Spinal cord (tissue), 10 donors: ENCODE results near the gene UBE2Z. TPM values are rescaled to one million over a fixed set of nuclear protein-coding genes. Genes with fewer than 3 reads are reported as not detected.
"Not testable (repeated sequence)": the region's sequence is repeated elsewhere in the genome, so short reads cannot be mapped to it uniquely, and the experiment has no call there.

Source experiments
- DNase-seq, 6 donors: peaks; one replicate each; pipeline versions ENCODE4 v3.0.0 to v3.0.0-alpha.2; 2013 to 2015; ENCODE audit warnings: low spot score in 6 of 6, low read depth in 4 of 6
- H3K27ac ChIP-seq: one replicate; pipeline ENCODE4 v1.5.1; 2013; ENCODE audit warnings: low read depth, low read length, control low read depth
- H3K27me3 ChIP-seq: one replicate; pipeline ENCODE4 v1.6.1; 2013; ENCODE audit warnings: low read length; ENCODE audit not compliant: control insufficient read depth, insufficient read depth
- H3K36me3 ChIP-seq: one replicate; pipeline ENCODE4 v1.6.1; 2013; ENCODE audit warnings: low read length; ENCODE audit not compliant: control insufficient read depth, insufficient read depth
- H3K4me1 ChIP-seq: one replicate; pipeline ENCODE4 v1.6.1; 2013; ENCODE audit warnings: low read length; ENCODE audit not compliant: control insufficient read depth, insufficient read depth
- H3K4me3 ChIP-seq: one replicate; pipeline ENCODE4 v1.5.1; 2013; ENCODE audit warnings: low read depth, low read length, control low read depth
- H3K9me3 ChIP-seq: one replicate; pipeline ENCODE4 v1.6.1; 2013; ENCODE audit warnings: low read length; ENCODE audit not compliant: control insufficient read depth, insufficient read depth
- WGBS: methylation state at CpG from one replicate; pipeline ENCODE4 v1.1.5; 2013; ENCODE audit warnings: missing lambda C conversion rate; ENCODE audit not compliant: insufficient coverage; 5-methylcytosine and 5-hydroxymethylcytosine counted together
- long read RNA-seq, 4 donors: transcript quantifications; one replicate each; lab custom pipeline, GENCODE V29; 2026
- polyA plus RNA-seq, 2 donors: library from polyadenylated mRNA; unstranded; fragments of 120-200 nt; gene quantifications; one replicate each; pipeline ENCODE4 v1.2.1, GENCODE V29; 2013; ENCODE audit not compliant: insufficient read length in 2 of 2
- total RNA-seq, 2 donors: library from RNA; depleted of rRNA in 1 of 2; stranded (reverse); fragments of 120-200 nt in 1 of 2; fragments of >200 nt in 1 of 2; gene quantifications; one replicate each; pipeline versions ENCODE4 v1.2.3 to v1.2.4, GENCODE V29; 2013 to 2014
- donor health status: healthy.

The UBE2Z gene
- total RNA-seq (10 to 100 TPM; 54.1 to 65.6 TPM), polyA plus RNA-seq (10 to 100 TPM; 80.4 to 89.3 TPM)
- long read RNA-seq, donor 1, full-length matches to known transcripts = 34 of 34 reads
- long read RNA-seq, donor 1, partial matches to known transcripts = 0 of 34 reads
- long read RNA-seq, donor 1, other reads (novel, unspliced or antisense) = 0 of 34 reads
- long read RNA-seq, donor 2, full-length matches to known transcripts = 8 of 8 reads
- long read RNA-seq, donor 2, partial matches to known transcripts = 0 of 8 reads
- long read RNA-seq, donor 2, other reads (novel, unspliced or antisense) = 0 of 8 reads
- long read RNA-seq, donor 3, full-length matches to known transcripts = 17 of 17 reads
- long read RNA-seq, donor 3, partial matches to known transcripts = 0 of 17 reads
- long read RNA-seq, donor 3, other reads (novel, unspliced or antisense) = 0 of 17 reads
- long read RNA-seq, donor 4, full-length matches to known transcripts = 34 of 209 reads
- long read RNA-seq, donor 4, partial matches to known transcripts = 67 of 209 reads
- long read RNA-seq, donor 4, other reads (novel, unspliced or antisense) = 108 of 209 reads

DNA sequence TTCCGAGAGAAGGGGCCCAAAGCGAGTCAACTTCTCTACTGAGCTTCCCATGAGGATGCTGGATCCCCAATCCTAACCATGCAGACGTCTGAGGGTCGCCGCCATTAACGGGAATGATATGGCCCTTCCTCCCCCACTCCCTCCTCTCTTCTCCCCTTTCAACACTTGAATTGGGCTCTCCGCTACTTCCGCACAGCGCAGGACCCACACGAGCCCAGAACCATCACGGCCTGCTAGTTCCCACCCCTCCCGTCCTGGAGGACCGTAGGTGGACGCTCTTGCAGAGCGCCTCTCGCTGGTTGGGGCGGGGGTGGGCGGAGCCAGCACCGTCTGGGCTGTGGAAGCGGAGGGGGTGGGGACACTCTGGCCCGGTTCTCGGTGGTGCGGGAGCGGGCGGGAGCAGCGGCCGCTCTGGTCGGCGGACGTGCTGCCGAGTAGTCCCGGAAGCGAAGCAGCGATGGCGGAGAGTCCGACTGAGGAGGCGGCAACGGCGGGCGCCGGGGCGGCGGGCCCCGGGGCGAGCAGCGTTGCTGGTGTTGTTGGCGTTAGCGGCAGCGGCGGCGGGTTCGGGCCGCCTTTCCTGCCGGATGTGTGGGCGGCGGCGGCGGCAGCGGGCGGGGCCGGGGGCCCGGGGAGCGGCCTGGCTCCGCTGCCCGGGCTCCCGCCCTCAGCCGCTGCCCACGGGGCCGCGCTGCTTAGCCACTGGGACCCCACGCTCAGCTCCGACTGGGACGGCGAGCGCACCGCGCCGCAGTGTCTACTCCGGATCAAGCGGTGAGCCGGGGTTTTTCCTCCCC, at the start of gene UBE2Z:
Gene UBE2Z (plus strand): TSS at position 361 of the 797 bp plus-strand sequence. CDS start 97 bp downstream, at position 458.
- Histone ChIP-seq H3K9me3 (no peaks in the 10 kb centered on the region), H3K4me1 (peaks cover 12% of the 10 kb centered on the region), H3K27ac (peak within 1 kb of the TSS; percentile 88), H3K27me3 (no peaks in the 10 kb centered on the region), H3K4me3 (peak within 1 kb of the TSS; percentile 56), H3K36me3 (peaks cover 3% of the 10 kb centered on the region)
- 0% methylated on average over 81 of the region's 81 CpGs for WGBS
- DNase-seq = peak; percentile 83 to 99 (median 91)

DNA sequence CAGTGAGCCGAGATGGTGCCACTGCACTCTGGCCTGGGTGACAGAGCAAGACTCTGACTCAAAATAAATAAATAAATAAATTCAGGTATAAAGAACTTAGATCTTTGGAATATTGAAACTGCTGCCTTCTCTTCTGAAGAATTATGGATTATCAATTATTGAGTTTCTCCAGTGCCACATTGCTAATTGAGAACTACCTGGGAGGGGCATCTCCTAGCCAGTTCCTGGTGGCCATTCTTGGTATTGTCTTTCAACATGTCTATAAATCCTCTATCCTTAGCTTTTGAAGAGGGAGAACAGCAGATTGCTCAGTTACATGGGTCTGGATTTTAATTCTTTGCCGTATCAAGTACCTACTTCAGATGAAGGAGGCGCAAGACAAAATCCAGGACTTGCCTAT, 48.2 kb upstream of the UBE2Z start:
- WGBS = no CpG with 5 or more reads among the region's 3 CpGs
- Histone ChIP-seq H3K4me1 (no peaks in the 10 kb centered on the region), H3K9me3 (no peaks in the 10 kb centered on the region), H3K27ac (no peak overlapping the region), H3K36me3 (peaks cover 30% of the 10 kb centered on the region), H3K27me3 (no peaks in the 10 kb centered on the region), H3K4me3 (no peak overlapping the region)
- DNase-seq = no peak

DNA sequence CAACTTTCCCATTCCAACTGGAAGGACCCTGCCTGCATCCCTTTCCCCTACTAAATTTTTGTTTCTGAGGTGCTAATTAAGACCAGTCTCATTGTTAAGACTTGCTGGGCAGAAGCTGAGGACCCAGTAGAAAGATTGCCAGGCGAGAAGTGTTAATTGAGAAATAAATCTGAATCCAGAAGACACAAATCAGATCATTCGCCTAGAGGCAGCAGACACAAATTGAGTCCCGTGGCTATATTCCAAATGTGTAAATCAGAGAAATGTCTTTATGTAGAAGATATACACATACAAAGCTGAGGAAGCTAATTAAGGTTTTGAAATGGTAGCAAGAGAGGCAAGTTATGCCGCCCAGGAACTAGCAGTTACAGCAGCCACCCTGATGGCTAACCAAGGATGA, 47.8 kb upstream of the UBE2Z start:
- H3K27me3 ChIP-seq = no peaks in the 10 kb centered on the region
- no peaks in the 10 kb centered on the region for H3K4me1 ChIP-seq
- no peak overlapping the region for H3K4me3 ChIP-seq
- no peak overlapping the region for H3K27ac ChIP-seq
- 100% methylated on average over 1 of the region's 4 CpGs for WGBS
- peaks cover 27% of the 10 kb centered on the region for H3K36me3 ChIP-seq
- peak in 2 of 6 donors; percentile 53 to 55 for DNase-seq
- no peaks in the 10 kb centered on the region for H3K9me3 ChIP-seq

DNA sequence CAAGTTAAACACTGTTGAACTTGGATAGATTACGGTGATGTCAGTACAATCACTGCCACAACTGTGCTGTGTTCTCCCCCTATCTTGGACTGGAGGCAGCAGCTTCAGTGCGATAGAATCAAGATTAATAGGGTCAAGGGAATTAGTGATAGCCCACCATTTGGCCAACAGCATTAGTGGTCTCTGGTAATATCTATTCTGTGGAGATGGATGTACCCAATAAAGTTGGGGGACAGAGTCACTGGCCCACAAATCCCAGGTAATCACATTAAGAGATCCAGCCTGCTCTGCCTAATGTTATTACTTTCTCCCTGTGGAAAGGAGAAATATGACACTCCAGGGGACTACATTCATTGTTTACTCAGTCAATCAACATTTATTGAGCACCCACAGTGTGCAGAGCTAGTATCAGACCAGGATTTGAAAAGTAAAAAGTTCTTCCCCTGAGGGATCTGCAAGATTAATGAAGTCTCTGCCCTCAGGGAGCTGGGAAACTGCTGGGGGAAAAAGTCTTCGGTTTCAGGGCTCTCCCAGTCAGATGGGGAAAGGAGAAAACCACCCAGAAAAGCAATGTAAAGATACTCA, 39.2 kb upstream of the UBE2Z start:
- no CpG with 5 or more reads among the region's 3 CpGs for WGBS
- H3K27ac ChIP-seq = no peak overlapping the region
- H3K27me3 ChIP-seq = no peaks in the 10 kb centered on the region
- no peaks in the 10 kb centered on the region for H3K4me1 ChIP-seq
- H3K4me3 ChIP-seq = no peak overlapping the region
- no peaks in the 10 kb centered on the region for H3K9me3 ChIP-seq
- H3K36me3 ChIP-seq = peaks cover 3% of the 10 kb centered on the region
- peak in 1 of 6 donors; percentile 41 for DNase-seq

DNA sequence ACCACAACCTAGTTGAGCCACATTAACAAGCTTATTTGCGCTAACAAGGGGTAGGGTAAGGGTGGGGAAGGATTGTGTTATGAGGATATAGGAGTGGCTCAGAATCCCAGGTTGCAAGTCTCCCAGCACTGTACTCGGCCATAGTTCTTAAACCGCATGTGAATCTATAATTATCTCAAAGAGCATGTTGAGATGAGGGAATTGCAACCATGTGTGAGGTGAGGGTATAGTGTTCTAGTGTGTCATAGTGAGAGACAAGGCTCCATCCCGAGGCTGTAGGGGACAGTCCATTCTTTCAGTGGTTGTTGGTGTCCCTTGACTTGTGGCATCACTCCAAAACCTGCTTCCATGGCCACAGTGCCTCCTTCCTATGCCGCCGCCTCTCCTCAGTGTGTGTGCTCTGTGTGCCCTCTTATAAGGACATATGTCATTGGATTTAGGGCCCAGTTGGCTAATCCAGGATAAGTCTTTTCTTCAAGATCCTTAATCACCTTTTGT, 38.3 kb upstream of the UBE2Z start:
- no peak for DNase-seq
- no peak overlapping the region for H3K4me3 ChIP-seq
- no peaks in the 10 kb centered on the region for H3K9me3 ChIP-seq
- H3K36me3 ChIP-seq = no peaks in the 10 kb centered on the region
- H3K27ac ChIP-seq = no peak overlapping the region
- no peaks in the 10 kb centered on the region for H3K27me3 ChIP-seq
- 83% methylated on average over 2 of the region's 6 CpGs for whole genome bisulfite sequencing
- no peaks in the 10 kb centered on the region for H3K4me1 ChIP-seq

DNA sequence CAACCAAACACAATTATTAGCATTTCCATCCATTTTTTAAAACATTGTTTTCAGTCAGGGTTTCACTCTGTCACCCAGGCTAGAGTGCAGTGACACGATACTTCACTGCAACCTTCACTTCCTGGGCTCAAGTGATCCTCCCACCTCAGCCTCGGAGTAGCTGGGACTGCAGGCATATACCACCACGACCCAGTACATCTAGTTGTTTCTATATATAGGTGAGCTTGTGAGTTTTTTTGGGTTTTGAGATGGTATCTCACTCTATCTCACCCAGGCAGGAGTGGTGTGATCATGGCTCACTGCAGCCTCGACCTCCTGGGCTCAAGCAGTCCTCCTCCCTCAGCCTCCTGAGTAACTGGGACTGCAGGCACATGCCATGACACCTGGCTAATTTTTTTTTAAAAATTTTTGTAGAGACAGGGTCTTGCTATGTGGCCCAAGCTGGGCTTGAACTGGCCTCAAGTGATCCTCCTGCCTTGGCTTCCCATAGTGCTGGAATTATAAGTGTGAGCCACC, 37.1 kb upstream of the UBE2Z start:
- Histone ChIP-seq H3K27ac (no peak overlapping the region), H3K36me3 (no peaks in the 10 kb centered on the region), H3K27me3 (no peaks in the 10 kb centered on the region), H3K4me3 (no peak overlapping the region), H3K4me1 (no peaks in the 10 kb centered on the region), H3K9me3 (no peaks in the 10 kb centered on the region)
- no peak for DNase-seq
- 100% methylated on average over 2 of the region's 4 CpGs for WGBS

DNA sequence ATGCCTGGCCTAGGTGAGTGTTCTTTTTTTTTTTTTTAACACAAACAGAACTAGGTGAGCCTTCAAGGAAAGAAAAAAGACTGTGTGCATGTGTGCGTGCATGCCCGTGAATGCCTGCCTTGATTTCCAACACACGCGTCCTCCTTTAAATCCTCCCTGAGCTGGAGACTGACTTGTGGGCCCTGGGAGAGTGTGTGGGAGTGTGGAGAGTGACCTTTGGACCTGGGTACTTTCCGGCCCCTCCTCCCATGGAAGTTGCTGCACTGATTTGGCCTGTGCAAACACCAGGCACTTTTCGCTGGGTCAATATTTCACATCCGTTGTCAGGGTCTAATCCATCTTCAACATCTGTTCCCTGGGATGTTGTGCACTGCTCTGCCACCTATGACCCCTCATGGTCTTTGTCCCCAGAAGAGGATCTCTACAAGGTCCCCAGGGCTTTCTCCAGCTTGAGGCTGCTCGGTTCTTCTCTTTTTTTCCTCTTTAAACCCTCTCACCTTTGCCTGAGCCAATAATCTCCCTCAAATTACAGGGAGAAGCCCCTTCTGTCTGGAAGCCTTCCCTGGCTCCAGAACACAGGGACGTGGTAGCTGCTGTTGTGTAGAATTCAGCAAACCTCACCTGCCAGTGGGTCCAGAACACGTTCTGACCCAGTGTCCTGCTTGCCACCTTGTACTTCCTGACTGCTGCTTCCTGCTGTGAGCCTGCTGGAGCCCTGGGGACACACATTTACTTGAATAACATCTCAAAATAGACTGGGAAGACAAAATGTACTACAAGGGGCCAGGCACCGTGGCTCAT, 36.5 kb upstream of the UBE2Z start:
- no peaks in the 10 kb centered on the region for H3K27me3 ChIP-seq
- DNase-seq = peak in 1 of 6 donors; percentile 16
- no peak overlapping the region for H3K27ac ChIP-seq
- no peaks in the 10 kb centered on the region for H3K36me3 ChIP-seq
- 67% methylated on average over 11 of the region's 11 CpGs for WGBS
- no peak overlapping the region for H3K4me3 ChIP-seq
- no peaks in the 10 kb centered on the region for H3K9me3 ChIP-seq
- no peaks in the 10 kb centered on the region for H3K4me1 ChIP-seq

DNA sequence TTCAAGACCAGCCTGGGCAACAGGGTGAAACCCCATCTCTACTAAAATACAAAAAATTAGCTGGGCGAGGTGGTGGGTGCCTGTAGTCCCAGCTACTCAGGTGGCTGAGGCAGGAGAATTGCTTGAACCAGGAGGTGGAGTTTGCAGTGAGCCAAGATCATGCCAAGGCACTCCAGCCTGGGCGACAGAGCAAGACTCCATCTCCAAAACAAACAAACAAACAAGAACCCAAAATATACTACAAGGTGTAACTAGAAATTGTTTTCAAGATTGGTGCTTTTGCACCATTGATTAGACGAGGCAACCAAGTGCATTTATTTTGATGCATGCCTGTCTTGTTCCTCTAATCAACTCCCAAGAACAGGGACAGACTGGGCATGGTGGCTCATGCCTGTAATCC, 35.8 kb upstream of the UBE2Z start:
- 100% methylated on average over 1 of the region's 3 CpGs for WGBS
- not testable (repeated sequence) for H3K36me3 ChIP-seq, H3K27me3 ChIP-seq, H3K27ac ChIP-seq, DNase-seq, H3K9me3 ChIP-seq, H3K4me1 ChIP-seq, H3K4me3 ChIP-seq
